Measurements from ENCODE around the gene PTPRN2.
A peak's percentile ranks its signal among the peaks of the same experiment; 100 is the strongest.

Gene PTPRN2

DNA sequence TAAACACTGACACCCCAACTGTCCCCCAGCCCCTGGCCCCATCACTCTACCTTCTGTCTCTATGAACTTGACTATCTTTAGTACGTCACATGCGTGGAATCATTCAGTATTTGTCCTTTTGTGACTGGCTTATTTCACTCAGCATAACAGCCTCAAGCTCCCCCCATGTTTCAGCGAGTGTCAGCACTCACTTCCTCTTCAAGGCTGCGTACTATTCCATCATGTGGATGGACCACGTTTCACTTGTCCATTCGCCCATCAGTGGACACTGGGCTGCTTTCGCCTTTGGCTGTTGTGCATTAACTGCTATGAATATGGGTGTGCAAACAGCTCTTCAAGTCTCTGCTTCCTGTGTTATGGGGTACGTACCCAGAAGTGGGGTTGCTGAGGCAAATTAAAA, 100.7 kb downstream of the PTPRN2 start:
- no peak for DNase-seq

DNA sequence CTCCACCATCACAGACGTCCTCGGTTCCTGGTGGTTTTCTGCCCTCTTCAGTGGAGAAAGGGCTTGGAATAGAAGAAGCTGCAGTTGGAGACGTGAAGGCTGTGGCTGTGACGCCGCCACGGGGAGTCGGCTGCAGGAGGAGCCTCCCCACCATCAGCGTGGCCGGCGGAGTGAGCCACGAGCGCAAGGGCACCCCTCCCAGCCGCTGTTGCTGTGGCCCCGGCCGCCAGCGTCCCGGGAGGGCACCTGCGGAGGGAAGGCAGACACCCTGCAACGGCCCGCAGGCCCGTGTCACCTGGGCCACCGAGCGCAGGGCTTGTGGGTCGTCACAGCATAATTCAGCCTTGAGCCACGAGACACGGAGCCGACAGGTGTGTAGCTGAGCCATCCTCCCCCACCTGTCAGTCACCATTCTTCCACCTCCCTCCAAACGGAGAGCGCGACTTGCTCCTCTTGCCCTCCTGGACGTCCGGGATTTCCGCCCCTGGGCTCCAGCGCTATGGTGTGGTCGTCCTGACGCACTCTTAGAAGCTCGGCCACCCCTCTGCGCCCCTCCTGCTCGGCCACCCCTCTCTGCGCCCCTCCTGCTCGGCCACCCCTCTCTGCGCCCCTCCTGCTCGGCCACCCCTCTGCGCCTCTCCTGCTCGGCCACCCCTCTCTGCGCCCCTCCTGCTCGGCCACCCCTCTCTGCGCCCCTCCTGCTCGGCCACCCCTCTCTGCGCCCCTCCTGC, 102.7 kb downstream of the PTPRN2 start:
- DNase-seq = no peak

DNA sequence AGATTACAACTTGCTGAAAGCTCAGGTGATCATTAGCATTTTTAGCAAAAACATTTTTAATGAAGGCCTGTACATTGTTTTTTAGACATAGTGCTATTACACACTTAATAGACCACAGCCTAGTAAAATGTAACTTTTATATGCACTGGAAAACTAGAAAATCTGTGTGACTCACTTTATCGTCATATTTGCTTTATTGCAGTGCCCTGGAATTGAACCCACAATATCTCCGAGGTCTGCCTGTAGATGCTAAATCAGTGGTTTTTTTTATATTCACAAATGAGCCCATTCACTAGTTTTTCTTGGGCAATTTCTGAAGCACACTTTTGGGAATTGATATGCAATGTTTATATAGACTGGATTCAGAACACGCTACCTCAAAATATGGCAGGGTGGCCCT, 105.1 kb downstream of the PTPRN2 start:
- no peak for DNase-seq

DNA sequence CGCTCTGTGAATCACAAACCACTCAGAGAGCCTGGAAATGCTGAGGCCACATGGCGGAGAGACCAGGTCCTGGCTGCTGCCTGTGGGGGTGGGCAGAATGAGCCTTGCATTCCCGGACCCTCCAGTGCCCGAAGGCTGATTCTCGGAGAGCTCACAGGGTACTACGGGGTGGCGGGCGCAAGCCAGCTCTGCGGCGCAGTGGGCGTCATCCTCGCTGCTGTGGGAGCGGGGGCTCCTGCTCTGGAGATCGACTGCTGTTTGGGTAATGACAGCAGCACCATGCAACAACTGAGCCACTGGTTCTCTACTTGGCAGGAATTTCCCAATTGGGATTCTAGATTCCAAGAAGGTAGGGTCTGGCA, 108.0 kb downstream of the PTPRN2 start:
- no peak for DNase-seq

DNA sequence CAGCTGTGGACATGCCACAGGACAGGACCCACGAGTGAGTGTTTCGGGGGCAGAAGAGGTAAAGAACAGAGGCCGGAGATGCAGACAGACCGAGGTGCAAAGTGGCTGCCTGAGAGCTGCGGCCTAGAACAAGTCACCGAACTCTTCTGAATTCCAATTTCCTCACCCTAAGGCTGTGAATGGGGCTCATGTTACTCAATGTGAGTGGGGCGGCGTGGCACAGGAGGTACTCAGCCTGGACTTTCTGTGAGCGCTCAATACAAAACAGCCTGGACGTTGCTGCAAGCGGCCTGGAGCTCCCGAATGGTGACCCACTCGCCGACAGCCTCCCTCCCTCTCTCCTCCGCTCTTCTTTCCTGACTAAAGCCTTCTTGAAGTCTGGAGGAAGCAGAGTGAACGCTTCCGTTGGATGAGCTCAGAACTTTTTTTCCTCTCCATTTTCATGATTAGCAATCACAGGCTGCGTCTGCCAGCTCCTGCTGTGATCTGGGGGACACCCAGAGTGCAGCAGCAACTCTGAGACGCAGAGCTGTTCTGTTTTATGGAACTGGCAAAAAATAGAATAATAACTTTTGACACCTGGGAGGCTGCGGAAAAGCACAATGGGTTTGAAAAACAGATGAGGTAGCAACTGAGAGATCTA, 108.5 kb downstream of the PTPRN2 start:
- DNase-seq = no peak

DNA sequence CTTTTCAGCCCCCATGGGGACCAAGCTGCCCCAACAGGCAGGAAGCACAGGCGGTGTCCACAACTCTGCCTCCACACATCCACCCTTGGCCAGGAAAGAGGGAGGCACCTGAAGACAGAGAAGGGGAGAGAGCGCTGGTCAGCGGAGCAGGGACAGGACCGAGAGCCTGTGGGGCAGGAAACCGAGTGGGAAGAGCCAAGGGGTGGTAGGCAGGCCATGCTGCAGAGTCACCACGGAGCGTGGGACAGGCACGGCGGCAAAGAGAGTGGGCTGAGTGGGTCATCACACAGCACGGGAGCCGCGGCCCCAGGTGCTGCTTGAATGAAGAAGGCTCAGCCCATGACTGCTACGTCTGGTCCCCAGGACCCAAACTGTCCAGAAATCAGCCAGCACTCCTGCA, 109.8 kb downstream of the PTPRN2 start:
- DNase-seq = no peak

DNA sequence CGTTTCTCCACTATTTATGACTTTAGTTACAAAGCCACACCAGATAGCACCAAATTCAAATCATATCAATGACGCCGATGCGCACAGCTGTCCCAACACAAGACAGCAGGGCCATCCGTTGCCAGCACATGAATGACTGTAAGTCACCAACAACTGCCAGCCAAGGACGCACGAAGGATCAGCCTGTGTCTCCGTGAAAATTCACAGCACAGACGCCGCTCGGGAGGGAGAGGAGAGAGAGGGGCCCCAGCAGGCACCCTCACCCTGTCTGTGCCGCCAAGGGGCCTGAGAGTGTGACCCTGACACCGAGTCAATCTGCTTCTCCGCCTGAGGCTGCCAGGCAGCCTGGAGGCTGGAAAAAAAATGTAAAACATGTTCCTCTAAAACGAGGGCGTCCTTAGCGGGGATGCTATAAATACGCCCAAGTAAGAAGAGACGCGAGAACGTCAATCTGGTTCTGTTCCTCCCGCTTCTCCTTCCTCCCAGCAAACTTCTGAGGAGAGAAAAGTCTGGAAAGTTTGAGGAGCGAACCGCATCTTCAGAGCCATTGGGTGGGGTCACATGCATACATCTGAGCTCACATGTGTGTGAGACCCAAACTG, 111.2 kb downstream of the PTPRN2 start:
- no peak for DNase-seq

DNA sequence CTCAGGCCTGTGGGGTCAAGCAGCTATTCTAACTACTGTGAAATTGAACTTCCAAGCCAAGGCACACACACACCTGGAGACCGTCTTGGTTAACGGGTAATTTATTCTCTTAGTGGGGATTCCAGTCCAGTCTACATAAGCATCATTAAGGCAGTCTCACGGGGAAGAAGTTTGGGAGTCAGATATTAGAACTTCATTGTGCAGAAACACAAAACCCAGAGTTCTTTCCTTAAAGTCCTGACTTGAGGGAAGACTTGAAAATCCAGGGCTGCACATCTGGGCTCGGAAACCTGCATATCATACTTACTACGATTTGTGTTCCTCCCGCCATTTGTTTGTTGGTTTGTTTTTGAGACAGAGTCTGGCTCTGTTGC, 112.0 kb downstream of the PTPRN2 start:
- DNase-seq = no peak

DNA sequence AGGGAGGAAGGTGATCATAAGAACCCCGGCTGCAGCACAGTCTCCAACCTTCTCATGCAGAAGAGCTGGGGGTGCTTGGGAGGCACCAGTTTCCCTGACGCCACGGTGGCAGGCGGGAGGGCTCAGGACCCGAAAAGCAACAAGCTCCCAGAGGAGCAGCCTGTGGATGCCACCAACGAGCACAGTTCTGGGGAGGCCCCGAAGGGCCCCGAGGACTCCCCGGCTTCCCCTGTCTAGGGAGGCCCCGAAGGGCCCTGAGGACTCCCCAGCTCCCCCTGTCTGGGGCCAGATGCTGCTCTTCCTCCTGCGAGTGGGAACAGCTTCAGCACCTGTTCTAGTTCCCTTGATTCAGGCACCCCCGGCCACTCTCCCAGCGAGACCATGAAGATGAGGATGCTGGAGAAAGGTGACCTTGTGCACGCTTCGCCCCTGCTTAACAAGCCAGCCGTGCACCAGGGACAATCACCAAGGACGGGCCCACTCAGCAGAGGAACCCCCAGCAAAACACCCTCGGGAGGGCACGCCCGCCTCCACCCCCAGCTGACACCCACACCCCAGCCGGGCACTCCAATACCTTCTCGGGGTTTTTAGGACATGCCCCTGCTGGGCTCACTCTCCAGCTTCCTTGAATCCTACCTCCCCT, 112.5 kb downstream of the PTPRN2 start:
- no peak for DNase-seq

DNA sequence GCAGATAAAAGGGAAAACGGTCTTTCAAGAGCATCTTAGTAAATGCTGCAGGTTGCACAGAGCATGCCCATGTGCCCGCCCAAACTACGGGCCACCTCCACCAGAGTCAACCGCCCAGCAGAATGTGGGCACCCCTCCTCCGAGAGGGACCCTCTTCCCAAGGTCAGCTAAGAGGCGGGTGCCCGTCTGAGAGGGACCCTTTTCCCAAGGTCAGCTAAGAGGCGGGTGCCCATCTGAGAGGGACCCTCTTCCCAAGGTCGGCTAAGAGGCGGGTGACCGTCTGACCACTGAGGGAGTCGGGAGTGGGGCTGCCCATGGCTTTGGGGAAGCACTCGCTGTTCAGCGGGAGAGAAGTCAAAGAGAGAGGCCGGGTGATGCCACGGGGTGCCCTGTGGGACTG, 113.1 kb downstream of the PTPRN2 start:
- no peak for DNase-seq

DNA sequence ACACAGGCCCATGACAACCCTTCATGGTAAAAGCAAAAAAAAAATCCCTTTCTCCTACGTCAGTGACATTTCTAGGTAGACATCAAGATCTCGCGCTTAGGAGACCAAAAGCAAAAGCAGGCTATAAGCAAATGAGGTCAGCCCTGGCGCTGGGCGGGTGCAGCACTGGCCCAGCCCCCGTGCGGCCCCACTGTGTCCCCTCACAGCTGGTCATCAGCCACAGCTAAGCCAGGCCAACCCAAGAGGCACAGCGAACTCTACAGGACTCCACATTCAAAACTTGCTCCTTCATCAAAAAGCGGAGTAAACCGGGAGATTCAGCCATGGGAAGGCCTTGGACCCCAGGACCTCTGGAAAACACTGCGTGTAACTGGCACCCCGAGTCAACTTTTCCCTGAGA, 113.7 kb downstream of the PTPRN2 start:
- no peak for DNase-seq

DNA sequence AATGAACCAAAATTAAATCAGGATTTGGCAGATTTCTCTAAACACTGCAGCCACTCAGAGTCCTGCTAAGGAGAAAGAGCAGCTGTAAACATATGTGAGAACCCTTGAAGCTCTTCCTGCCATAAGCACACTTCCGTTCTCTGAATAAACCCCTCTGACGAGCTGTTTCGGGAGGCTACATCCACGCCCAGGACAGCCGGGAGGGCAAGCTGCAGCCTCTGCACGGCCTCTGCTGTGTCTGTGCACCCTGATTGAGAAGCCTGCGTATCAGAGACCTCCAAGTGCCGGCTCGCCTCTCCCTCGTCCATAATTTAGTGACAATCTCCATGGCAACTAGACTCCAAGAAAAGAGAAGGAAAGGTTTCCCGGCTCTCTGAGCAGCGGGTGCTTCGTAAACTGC, 114.4 kb downstream of the PTPRN2 start:
- peak; percentile 58 for DNase-seq

DNA sequence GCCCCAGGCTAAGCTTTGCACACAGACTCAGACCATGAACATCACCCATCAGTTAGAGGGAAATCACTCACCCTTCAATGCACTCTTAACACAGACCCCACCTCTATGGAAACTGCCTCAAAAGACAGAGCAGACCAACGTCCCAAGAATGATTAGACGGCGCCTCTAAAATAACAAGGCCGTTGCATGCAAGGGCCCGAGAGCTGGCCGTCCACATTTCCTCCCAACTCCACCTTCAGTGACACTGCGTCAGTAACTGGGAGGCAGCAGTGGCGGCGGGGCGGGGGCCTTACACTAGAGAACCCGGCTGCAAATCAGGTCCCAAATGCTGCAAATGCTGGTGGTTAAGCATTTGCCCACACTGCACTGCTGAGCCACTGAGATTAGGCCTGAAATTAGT, 115.0 kb downstream of the PTPRN2 start:
- no peak for DNase-seq

DNA sequence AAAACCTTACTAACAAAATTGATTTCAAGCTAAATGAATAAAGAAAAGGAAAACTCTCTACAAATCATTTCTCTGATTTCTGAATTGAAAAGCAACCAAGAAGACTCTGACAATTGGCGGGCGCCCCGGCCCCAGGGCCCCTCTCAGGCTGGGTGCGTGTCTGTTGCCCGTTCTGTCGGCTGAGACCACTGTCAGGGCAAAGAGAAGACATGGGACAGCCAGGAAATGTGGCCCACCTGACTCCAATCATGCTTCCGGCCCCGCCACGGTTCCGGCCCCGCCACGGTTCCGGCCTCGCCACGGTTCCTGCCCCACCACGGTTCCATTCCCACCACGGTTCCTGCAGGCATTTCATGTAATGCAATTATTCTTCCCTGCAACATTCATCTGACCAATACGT, 115.9 kb downstream of the PTPRN2 start:
- no peak for DNase-seq

DNA sequence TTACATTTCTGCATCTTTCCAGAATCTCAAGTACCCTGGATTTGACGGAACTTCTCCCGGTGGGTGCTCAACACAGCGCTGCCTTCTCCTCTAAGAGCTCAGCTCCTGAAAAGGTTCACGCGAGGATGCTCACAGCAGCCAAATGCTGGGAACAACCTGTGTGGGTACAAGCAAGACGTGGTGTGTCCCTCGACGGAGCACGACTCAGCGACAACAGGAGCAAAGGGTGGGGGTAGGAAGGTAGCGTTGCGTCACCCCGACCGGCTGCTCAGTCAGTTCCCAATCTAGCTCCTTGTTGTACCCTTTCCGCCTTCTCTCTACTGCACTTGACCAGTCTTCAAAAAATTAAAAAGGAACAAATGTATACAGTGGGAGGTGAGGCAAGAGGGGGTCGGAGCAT, 117.3 kb downstream of the PTPRN2 start:
- DNase-seq = no peak

DNA sequence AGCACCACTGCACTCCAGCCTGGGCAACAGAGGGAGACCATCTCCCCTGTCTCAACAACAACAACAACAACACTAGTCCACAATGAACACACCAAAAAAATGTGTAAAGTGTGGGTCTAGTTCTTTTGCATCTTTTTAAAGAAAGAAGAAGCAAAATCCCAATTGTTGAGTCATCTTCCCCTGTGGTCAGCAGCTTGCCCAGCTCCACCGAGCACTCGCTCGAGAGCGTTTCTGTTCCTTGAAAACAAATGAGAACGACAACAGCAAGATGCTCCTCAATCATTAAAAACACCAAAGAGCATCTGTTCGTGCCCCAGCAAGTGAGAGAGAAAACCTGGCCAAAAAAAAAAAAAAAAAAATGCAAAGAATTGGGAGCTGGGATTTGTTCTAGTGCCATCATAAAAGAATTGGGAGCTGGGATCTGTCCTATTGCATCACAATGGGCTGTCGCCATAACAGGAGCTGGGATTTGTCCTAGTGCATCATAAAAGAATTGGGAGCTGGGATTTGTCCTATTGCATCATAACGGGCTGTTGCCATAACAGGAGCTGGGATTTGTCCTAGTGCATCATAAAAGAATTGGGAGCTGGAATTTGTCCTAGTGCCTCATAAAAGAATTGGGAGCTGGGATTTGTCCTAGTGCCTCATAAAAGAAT, 118.1 kb downstream of the PTPRN2 start:
- no peak for DNase-seq

DNA sequence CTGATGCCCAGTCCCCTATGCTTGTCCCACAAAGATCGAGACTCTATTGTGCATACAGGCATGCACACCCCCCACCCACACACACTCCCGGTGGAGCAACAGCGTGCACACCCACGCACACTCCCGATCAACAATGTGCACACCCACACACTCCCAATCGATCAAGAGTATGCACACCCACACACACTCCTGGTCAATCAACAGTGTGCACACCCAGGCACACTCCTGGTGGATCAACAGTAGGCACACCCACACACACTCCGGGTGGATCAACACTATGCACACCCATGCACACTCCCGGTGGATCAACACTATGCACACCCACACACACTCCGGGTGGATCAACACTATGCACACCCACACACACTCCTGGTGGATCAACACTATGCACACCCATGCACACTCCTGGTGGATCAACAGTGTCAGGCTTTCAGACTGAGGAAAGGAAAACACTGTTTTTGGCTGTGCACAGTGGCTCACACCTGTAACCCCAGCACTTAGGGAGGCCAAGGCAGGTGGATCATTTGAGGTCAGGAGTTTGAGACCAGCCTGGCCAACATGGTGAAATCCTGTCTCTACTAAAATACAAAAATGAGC, 118.8 kb downstream of the PTPRN2 start:
- DNase-seq = no peak

DNA sequence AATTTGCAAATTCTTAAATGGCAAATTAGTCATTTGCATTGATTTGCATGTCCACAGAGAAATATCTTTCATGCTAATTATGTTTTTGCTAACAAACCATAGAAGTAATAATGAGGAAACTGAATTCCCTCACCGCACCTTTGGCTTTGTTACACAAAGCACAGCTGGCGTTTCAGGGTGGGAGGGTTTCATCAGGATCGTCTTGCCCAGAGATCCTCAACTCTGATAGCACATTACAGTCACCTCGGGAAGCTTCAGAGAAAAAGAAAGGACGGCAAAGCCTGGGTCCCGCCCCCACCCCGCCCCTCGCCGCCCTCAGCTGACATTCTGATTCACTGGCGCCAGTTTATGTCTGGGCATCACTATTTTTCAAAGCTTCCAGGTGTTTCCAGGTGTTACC, 119.4 kb downstream of the PTPRN2 start:
- DNase-seq = no peak

DNA sequence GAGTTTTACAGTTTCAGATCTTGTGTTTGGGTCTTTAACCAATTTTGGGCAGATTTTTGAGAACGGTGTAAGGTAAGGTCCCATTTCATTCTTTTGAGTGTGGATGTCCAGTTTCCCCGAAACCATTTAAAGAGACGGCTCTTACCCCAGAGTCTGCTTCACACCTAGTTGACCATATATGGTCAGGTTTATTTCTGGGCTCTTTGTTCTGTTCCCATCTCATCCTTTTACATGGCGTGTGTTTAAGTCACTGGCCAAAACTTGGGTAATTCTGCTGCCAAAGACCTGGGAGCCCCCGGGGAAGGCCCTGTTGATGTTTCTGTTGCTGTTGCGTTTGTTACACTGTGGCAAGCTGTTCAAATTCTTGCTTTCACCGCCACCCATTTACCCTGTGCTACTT, 120.1 kb downstream of the PTPRN2 start:
- no peak for DNase-seq

DNA sequence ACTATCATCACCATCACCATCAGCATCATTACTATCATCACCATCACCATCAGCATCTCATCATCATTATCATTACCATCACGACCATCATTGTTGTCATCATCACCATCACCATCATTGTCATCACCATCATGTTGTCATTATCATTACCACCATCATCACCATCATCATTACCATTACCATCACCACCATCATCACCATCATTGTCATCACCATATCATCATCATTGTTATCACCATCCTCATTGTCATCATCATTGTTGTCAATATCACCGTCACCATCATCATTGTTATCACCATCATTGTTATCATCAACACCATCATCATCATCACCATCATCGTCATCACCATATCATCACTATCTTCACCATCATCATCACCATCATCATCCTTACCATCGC, 124.3 kb downstream of the PTPRN2 start:
- no peak for DNase-seq

DNA sequence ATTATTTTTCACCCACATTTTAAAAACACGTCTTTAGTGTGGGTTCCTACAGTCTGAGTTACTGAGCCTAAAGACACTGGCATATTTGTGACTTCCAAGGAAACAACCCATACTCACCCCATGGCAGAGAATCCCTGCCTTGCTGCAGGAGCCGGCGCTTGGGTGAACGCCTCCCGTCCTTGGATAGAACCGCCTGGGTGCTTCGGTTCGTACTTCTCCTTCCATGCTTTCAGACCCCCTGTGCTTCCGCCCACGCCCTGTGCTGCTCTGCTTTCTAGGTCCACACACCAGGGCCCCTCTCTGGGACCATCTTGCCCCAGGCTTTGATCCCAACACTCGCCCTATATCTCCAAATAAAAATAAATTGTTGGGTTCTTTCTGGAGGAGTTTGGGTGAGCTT, 125.8 kb downstream of the PTPRN2 start:
- no peak for DNase-seq

DNA sequence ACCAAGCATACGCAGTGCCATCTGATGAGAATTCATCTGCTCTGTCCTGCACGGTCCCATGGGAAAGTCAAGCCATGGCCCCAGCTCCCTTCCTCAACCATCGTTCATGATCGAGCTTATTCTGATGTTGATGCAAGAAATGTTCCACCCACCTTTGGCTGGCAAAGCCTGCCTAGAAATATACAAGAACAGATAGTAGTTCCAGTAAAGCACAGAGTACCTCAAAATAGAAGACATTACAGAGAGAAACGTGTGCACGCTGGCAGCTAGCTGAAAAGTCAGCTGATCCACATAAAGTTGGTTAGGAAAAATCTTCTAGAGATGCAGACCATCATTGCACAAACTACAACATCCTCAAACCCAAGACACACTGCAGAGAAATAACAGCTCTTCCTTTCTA, 127.0 kb downstream of the PTPRN2 start:
- no peak for DNase-seq

DNA sequence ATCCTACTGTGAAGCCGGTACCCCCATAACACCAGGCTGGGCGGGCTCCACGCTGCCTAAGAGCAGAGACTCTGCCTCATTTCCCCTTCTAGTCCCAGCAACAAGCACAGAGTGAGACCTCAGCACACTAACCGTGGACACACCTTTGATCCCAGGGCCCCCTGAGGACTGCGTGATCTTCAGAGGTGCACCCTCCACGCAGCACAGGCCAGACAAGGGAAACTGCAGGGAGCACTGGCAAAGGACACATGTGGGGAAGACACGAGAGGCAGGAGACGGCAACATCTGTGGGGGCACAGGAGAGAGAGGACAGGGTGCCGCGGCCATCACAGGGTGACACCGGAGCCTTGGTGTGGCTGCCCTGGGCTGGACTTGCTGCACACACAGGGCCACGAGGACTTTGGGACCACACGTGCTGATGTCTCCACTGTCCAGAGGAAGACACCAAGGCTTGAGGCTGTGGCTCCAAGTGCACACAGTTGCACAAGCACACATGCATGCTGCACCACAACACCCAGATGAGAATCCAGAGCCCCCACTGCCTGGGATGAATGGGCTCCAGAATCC, 128.8 kb downstream of the PTPRN2 start:
- no peak for DNase-seq
